Astrocyte of the hippocampus (primary cell): ENCODE results near the gene KLK8.

Experiments used
- DNase-seq: peaks from one replicate; pipeline ENCODE4 v3.0.0; 2011; ENCODE audit warnings: low read depth, low spot score

The KLK8 gene

GRCh38 chr19:50947123-50947522, 54.3 kb downstream of the KLK8 start:
- no peak for DNase-seq
